ENCODE data around the gene KDM8. TPM values are rescaled to one million over a fixed set of nuclear protein-coding genes. Genes with fewer than 3 reads are reported as not detected.
"Not testable (repeated sequence)": the region's sequence is repeated elsewhere in the genome, so short reads cannot be mapped to it uniquely, and the experiment has no call there.

KDM8 gene
- total RNA-seq, 1 donor from 2014 or later: 15.6 TPM

- Mint-ChIP-seq H3K36me3 (ENCODE audit: low read depth) (no peaks in the 10 kb centered on the region), H3K4me1 (peaks cover 20% of the 10 kb centered on the region), H3K27ac (ENCODE audit: unreplicated experiment) (no peak overlapping the region), H3K4me3 (no peak overlapping the region), H3K9me3 (no peaks in the 10 kb centered on the region), H3K27me3 (ENCODE audit: low read depth) (no peaks in the 10 kb centered on the region)
- DNase-seq (ENCODE audit: low read depth, low spot score): no peak
- TF ChIP-seq CTCF (conservative IDR thresholded peaks at IDR 0.05): no peak
These were observed 53.5 kb downstream of the KDM8 start for GRCh38 chr16:27256861-27257260.

- DNase-seq (ENCODE audit: low read depth, low spot score): no peak
These were observed 53.9 kb downstream of the KDM8 start for GRCh38 chr16:27257271-27257670.

GRCh38 chr16:27258241-27258734 is 55.0 kb downstream of the KDM8 start:
- H3K4me3 Mint-ChIP-seq: no peak overlapping the region
- H3K27me3 Mint-ChIP-seq (ENCODE audit: low read depth): peaks cover 6% of the 10 kb centered on the region
- H3K9me3 Mint-ChIP-seq: no peaks in the 10 kb centered on the region
- peaks cover 20% of the 10 kb centered on the region for H3K4me1 Mint-ChIP-seq
- no peak for TF ChIP-seq CTCF (conservative IDR thresholded peaks at IDR 0.05)
- DNase-seq (ENCODE audit: low read depth, low spot score): no peak
- no peak overlapping the region for H3K27ac Mint-ChIP-seq (ENCODE audit: unreplicated experiment)
- H3K36me3 Mint-ChIP-seq (ENCODE audit: low read depth): peaks cover 1% of the 10 kb centered on the region

More at GRCh38 chr16:27257271-27257670, 53.9 kb downstream of the KDM8 start:
- H3K4me1 Mint-ChIP-seq: peaks cover 20% of the 10 kb centered on the region
- no peak overlapping the region for H3K4me3 Mint-ChIP-seq
- H3K36me3 Mint-ChIP-seq (ENCODE audit: low read depth): no peaks in the 10 kb centered on the region
- TF ChIP-seq CTCF (conservative IDR thresholded peaks at IDR 0.05): no peak
- H3K27me3 Mint-ChIP-seq (ENCODE audit: low read depth): no peaks in the 10 kb centered on the region
- H3K27ac Mint-ChIP-seq (ENCODE audit: unreplicated experiment): no peak overlapping the region
- H3K9me3 Mint-ChIP-seq: no peaks in the 10 kb centered on the region

GRCh38 chr16:27259710-27260109 is 56.4 kb downstream of the KDM8 start:
- Mint-ChIP-seq H3K27ac (ENCODE audit: unreplicated experiment) (peak overlapping the region; percentile 2), H3K9me3 (no peaks in the 10 kb centered on the region), H3K36me3 (ENCODE audit: low read depth) (peaks cover 2% of the 10 kb centered on the region), H3K4me3 (no peak overlapping the region), H3K27me3 (ENCODE audit: low read depth) (peaks cover 9% of the 10 kb centered on the region), H3K4me1 (peaks cover 16% of the 10 kb centered on the region)
- no peak for TF ChIP-seq CTCF (conservative IDR thresholded peaks at IDR 0.05)
- no peak for DNase-seq (ENCODE audit: low read depth, low spot score)

GRCh38 chr16:27262904-27263423 is 59.6 kb downstream of the KDM8 start:
- peaks cover 16% of the 10 kb centered on the region for H3K27me3 Mint-ChIP-seq (ENCODE audit: low read depth)
- H3K4me3 Mint-ChIP-seq; H3K36me3 Mint-ChIP-seq (ENCODE audit: low read depth); H3K27ac Mint-ChIP-seq (ENCODE audit: unreplicated experiment); DNase-seq (ENCODE audit: low read depth, low spot score); H3K9me3 Mint-ChIP-seq: not testable (repeated sequence)
- peaks cover 18% of the 10 kb centered on the region for H3K4me1 Mint-ChIP-seq

- peak overlapping the region; percentile 8 for H3K4me3 Mint-ChIP-seq
- no peak overlapping the region for H3K27ac Mint-ChIP-seq (ENCODE audit: unreplicated experiment)
- no peak for DNase-seq (ENCODE audit: low read depth, low spot score)
- H3K4me1 Mint-ChIP-seq: peaks cover 18% of the 10 kb centered on the region
- no peaks in the 10 kb centered on the region for H3K9me3 Mint-ChIP-seq
- H3K27me3 Mint-ChIP-seq (ENCODE audit: low read depth): peaks cover 16% of the 10 kb centered on the region
- no peak for TF ChIP-seq CTCF (conservative IDR thresholded peaks at IDR 0.05)
- H3K36me3 Mint-ChIP-seq (ENCODE audit: low read depth): peaks cover 2% of the 10 kb centered on the region
These were observed 60.8 kb downstream of the KDM8 start for GRCh38 chr16:27264151-27264550.
